GM12878 (cell line): ENCODE measurements around the gene LAMA2. TPM values are rescaled to one million over a fixed set of nuclear protein-coding genes. Genes with fewer than 3 reads are reported as not detected.

Experiments
- ATAC-seq: fragments of 200-7000 bp; cut with Tn5 transposase; 3 replicates; pipeline ENCODE4 v1.9.1; 2020; ENCODE audit warnings: mild to moderate bottlenecking, moderate library complexity
- BruUV-seq: library from RNA; stranded (reverse); fragments of 400-500 nt; replicated peaks from 2 replicates; lab custom pipeline; 2021; lab: Mats Ljungman, UMichigan
- CTCF ChIA-PET: fragments of 300-600 bp; sonication (Branson Sonifier 250); formaldehyde crosslinking; extraction: SDS; loops from one replicate; lab custom pipeline; 2021; ENCODE audit warnings: inconsistent platforms; lab: Yijun Ruan, JAX
- POLR2A ChIA-PET: fragments of 350-600 bp; formaldehyde crosslinking; extraction: SDS; loops from one replicate; lab custom pipeline; 2021; ENCODE audit warnings: inconsistent platforms; lab: Charles Lee
- RAD21 ChIA-PET: fragments of 300-600 bp; sonication (Branson Sonifier 250); formaldehyde crosslinking; loops from one replicate; lab custom pipeline; 2023; ENCODE audit warnings: antibody characterized with exemption; ENCODE audit not compliant: unreplicated experiment; lab: Charles Lee
- SMC1A ChIA-PET: fragments of 300-600 bp; sonication (Branson Sonifier 250); formaldehyde crosslinking; loops from one replicate; lab custom pipeline; 2023; ENCODE audit not compliant: unreplicated experiment, uncharacterized antibody; lab: Charles Lee
- DNase-seq: peaks from one replicate; pipeline ENCODE4 v3.0.0-alpha.2; 2011; ENCODE audit warnings: low read depth, low spot score
- FAIRE-seq: peaks from 3 replicates; lab custom pipeline; 2011; peaks lifted over from hg19 to GRCh38; lab: Jason Lieb, UNC
- H2AFZ ChIP-seq: 2 replicates; pipeline ENCODE4 v1.6.0; 2011; ENCODE audit warnings: low read depth, low read length, control low read depth; ENCODE audit not compliant: control insufficient read depth
- H3K27ac ChIP-seq: 2 replicates; pipeline ENCODE4 v1.5.1; 2011; ENCODE audit warnings: control low read depth; ENCODE audit not compliant: control insufficient read depth, insufficient read depth
- H3K27me3 ChIP-seq, 2 experiments: replicated peaks in 1 of 2; 2 replicates each; pipeline versions ENCODE4 v1.6.0 to v1.6.1; 2011; ENCODE audit warnings: low read length in 1 of 2; ENCODE audit not compliant: control insufficient read depth in 2 of 2, insufficient read depth in 2 of 2
- H3K36me3 ChIP-seq, 2 experiments: 2 replicates each; pipeline ENCODE4 v1.5.1; 2011; ENCODE audit warnings: low read length in 1 of 2; ENCODE audit not compliant: control insufficient read depth in 2 of 2, insufficient read depth in 2 of 2
- H3K4me1 ChIP-seq: 2 replicates; pipeline ENCODE4 v1.6.1; 2011; ENCODE audit warnings: mild to moderate bottlenecking, low read length, moderate library complexity, mixed read lengths; ENCODE audit not compliant: control insufficient read depth, insufficient read depth
- H3K4me2 ChIP-seq: 2 replicates; pipeline ENCODE4 v1.6.0; 2011; ENCODE audit warnings: control low read depth; ENCODE audit not compliant: control insufficient read depth, insufficient read depth
- H3K4me3 ChIP-seq: fragments of 200-600 bp; sonication (generic); 2 replicates; pipeline ENCODE4 v1.5.1; 2016
- H3K79me2 ChIP-seq: 2 replicates; pipeline ENCODE4 v1.6.0; 2011; ENCODE audit warnings: low read length; ENCODE audit not compliant: control insufficient read depth, insufficient read depth
- H3K9ac ChIP-seq: 2 replicates; pipeline ENCODE4 v1.8.0; 2011; ENCODE audit warnings: low read length, control low read depth, mixed read lengths; ENCODE audit not compliant: control insufficient read depth, insufficient read depth
- H3K9me3 ChIP-seq: replicated peaks from 3 replicates; pipeline ENCODE4 v1.5.1; 2011; ENCODE audit warnings: mild to moderate bottlenecking, low read length; ENCODE audit not compliant: control insufficient read depth, insufficient read depth
- H4K20me1 ChIP-seq: 2 replicates; pipeline ENCODE4 v1.6.0; 2011; ENCODE audit not compliant: control insufficient read depth, insufficient read depth
- ATF7 ChIP-seq: fragments of 450-650 bp; IDR thresholded peaks from 2 replicates; pipeline ENCODE4 v1.6.1; 2016; ENCODE audit warnings: low read depth, mild to moderate bottlenecking
- EED ChIP-seq: sonication (generic); IDR thresholded peaks from 2 replicates; pipeline ENCODE4 v1.6.1; 2016; ENCODE audit warnings: antibody characterized with exemption, low read depth
- MTA2 ChIP-seq: fragments of 450-650 bp; IDR thresholded peaks from 2 replicates; pipeline ENCODE4 v1.6.1; 2016; ENCODE audit warnings: low read depth, mild to moderate bottlenecking, moderate library complexity
- NFYA ChIP-seq: IDR thresholded peaks from 2 replicates; pipeline ENCODE4 v1.6.1; 2011; ENCODE audit warnings: low read depth, mild to moderate bottlenecking, low read length, improper control_type of control experiment, borderline replicate concordance
- PML ChIP-seq: IDR thresholded peaks from 2 replicates; pipeline ENCODE4 v1.6.1; 2012; ENCODE audit warnings: low read length, inconsistent platforms
- RAD51 ChIP-seq: fragments of 450-650 bp; IDR thresholded peaks from 2 replicates; pipeline ENCODE4 v1.6.1; 2016; ENCODE audit warnings: moderate library complexity, mild to moderate bottlenecking, inconsistent platforms
- STAT3 ChIP-seq: IDR thresholded peaks from 2 replicates; pipeline ENCODE4 v1.6.1; 2011; ENCODE audit warnings: low read depth, low read length, improper control_type of control experiment
- ZNF24 ChIP-seq: fragments of 450-650 bp; IDR thresholded peaks from 2 replicates; pipeline ENCODE4 v1.6.1; 2017; ENCODE audit warnings: antibody characterized with exemption, mild to moderate bottlenecking
- ZNF274 ChIP-seq: IDR thresholded peaks from one replicate; pipeline ENCODE4 v1.8.0; 2011; ENCODE audit not compliant: insufficient read length, insufficient read depth
- WGBS: methylation state at CpG from one replicate; pipeline ENCODE4 v1.1.6; 2016; ENCODE audit warnings: low lambda C conversion rate; ENCODE audit not compliant: insufficient replicate concordance, insufficient coverage; ENCODE audit errors: missing lambda C conversion rate; 5-methylcytosine and 5-hydroxymethylcytosine counted together
- in situ Hi-C: fragments of 300-500 bp; cut with MboI; formaldehyde crosslinking; loops from 9 replicates; pipeline ENCODE4 v1.14.3; 2018; ENCODE audit warnings: mixed read lengths
- intact Hi-C: fragments of 100-400 bp; cut with micrococcal nuclease; formaldehyde crosslinking; loops from one replicate; pipeline ENCODE4 v1.14.2; 2022; ENCODE audit not compliant: unreplicated experiment
- polyA plus RNA-seq, 11 experiments: library from polyadenylated mRNA; depleted of rRNA in 4 of 11; unstranded in 6 of 11; stranded (reverse) in 5 of 11; fragments of >200 nt; fragmentation: Nextera tagmentation in 4 of 11; fragmentation: Illumina TruSeq in 1 of 11; extraction: Ambion mirVana in 4 of 11; extraction: Trizol in 1 of 11; gene quantifications; 1 replicate in 1 of 11; 2 replicates in 10 of 11; pipeline versions ENCODE4 v1.2.1 to v1.2.3, GENCODE V29; 2011 to 2016; ENCODE audit warnings: inconsistent platforms in 2 of 11, missing spikeins in 2 of 11, low read depth in 1 of 11
- total RNA-seq, 4 experiments: library from RNA; depleted of rRNA in 3 of 4; stranded (reverse); fragments of >200 nt in 3 of 4; fragmentation: Illumina TruSeq in 1 of 4; extraction: Trizol in 1 of 4; gene quantifications; 2 replicates each; pipeline versions ENCODE4 v1.2.1 to v1.2.3, GENCODE V29; 2013 to 2021
- TF ChIP-seq, protein P1 (sequence below): fragments of 450-650 bp; formaldehyde crosslinking; IDR thresholded peaks from 2 replicates; pipeline ENCODE4 v1.4.0; 2022; ENCODE audit warnings: mild to moderate bottlenecking, moderate library complexity
- TF ChIP-seq, protein P2 (sequence below): fragments of 450-650 bp; IDR thresholded peaks from 2 replicates; pipeline ENCODE4 v1.6.1; 2016; ENCODE audit warnings: mild to moderate bottlenecking
- TF ChIP-seq, protein P3 (sequence below): fragments of 450-650 bp; IDR thresholded peaks from 2 replicates; pipeline ENCODE4 v1.6.1; 2017; ENCODE audit warnings: mild to moderate bottlenecking, low read depth, inconsistent platforms; ENCODE audit not compliant: poor library complexity, severe bottlenecking

Gene LAMA2
- total and polyA plus RNA-seq, 10 of the 15 experiments (the other 5 are each of a cell fraction or from before 2014, with no cell fraction given), result 0.04 to 2.0 (median 0.37) TPM; not detected in 1

DNA sequence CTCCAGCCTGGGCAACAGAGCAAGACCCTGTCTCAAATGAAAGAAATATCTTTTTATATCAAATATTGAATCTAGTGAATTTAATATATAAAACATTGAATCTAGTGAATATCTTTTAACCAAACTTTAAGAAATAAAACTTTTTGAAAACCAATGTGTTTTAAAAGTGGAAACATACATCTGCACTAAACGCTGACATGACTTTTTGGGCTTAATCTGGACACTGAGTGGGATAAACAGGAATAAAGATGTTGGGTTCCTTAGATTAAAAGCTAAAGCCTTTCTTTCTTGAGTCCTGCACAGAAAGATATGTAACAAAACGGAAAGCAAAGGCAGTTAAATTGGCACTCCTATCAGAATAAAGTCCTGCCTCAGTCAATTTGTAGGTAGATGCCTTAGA lies 636.8 kb downstream of the LAMA2 start:
- SMC1A ChIA-PET, result no interaction called here
- 36% methylated on average over 2 of the region's 2 CpGs for WGBS
- H4K20me1 ChIP-seq, result no peaks in the 10 kb centered on the region
- H3K36me3 ChIP-seq, result no peaks in the 10 kb centered on the region
- H3K27me3 ChIP-seq, result no peaks in the 10 kb centered on the region
- POLR2A ChIA-PET, result interaction anchor here (0.6 kb wide), 2 partner anchors 20 to 1356 kb away, joined by 3 to 4 read pairs; no protein-coding TSS in a partner anchor
- no peaks in the 10 kb centered on the region for H3K79me2 ChIP-seq
- H3K9me3 ChIP-seq, result no peaks in the 10 kb centered on the region
- no peak for DNase-seq
- no peak overlapping the region for H3K9ac ChIP-seq
- intact Hi-C loops, result no loop called here
- H2AFZ ChIP-seq, result no peak overlapping the region
- no peak overlapping the region for H3K4me3 ChIP-seq
- FAIRE-seq, result no peak
- no TSS peak for BruUV-seq
- H3K4me1 ChIP-seq, result no peaks in the 10 kb centered on the region
- TF ChIP-seq PML, result no peak
- TF ChIP-seq, protein P1, sequence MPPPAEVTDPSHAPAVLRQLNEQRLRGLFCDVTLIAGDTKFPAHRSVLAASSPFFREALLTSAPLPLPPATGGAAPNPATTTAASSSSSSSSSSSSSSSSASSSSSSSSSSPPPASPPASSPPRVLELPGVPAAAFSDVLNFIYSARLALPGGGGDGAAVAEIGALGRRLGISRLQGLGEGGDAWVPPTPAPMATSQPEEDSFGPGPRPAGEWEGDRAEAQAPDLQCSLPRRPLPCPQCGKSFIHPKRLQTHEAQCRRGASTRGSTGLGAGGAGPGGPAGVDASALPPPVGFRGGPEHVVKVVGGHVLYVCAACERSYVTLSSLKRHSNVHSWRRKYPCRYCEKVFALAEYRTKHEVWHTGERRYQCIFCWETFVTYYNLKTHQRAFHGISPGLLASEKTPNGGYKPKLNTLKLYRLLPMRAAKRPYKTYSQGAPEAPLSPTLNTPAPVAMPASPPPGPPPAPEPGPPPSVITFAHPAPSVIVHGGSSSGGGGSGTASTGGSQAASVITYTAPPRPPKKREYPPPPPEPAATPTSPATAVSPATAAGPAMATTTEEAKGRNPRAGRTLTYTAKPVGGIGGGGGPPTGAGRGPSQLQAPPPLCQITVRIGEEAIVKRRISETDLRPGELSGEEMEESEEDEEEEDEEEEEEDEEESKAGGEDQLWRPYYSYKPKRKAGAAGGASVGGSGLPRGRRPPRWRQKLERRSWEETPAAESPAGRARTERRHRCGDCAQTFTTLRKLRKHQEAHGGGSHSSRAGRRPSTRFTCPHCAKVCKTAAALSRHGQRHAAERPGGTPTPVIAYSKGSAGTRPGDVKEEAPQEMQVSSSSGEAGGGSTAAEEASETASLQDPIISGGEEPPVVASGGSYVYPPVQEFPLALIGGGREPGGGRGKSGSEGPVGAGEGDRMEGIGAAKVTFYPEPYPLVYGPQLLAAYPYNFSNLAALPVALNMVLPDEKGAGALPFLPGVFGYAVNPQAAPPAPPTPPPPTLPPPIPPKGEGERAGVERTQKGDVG (CRISPR knock-in tag), result no peak
- TF ChIP-seq NFYA, result no peak
- no peak for TF ChIP-seq EED
- no peak overlapping the region for H3K4me2 ChIP-seq
- RAD21 ChIA-PET, result no interaction called here
- CTCF ChIA-PET, result no interaction called here
- ATAC-seq, result no peak
- in situ Hi-C loops, result no loop called here
- H3K27ac ChIP-seq, result no peak overlapping the region

DNA sequence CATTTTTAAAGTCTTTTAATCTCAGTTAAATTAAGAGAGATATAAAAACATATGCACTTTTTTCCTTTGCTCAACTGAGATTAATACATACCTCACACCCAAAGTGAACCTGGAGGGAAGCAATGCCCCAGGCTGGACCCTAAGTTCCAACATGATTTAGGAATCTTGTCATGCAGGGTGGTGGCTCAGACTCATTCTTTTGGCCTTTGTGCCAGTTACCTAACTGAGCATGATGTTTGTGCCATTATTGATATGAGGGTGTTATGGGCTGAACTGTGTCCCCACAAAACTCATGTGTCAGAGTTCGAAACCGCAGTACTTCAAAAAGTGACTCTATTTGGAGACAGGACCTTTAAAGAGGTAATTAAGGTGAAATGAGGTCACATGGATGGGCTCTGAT lies 639.0 kb downstream of the LAMA2 start:
- in situ Hi-C loops, result no loop called here
- no peaks in the 10 kb centered on the region for H4K20me1 ChIP-seq
- FAIRE-seq (no peak), DNase-seq (no peak), ATAC-seq (no peak)
- no peaks in the 10 kb centered on the region for H3K36me3 ChIP-seq
- no peaks in the 10 kb centered on the region for H3K4me1 ChIP-seq
- H3K9me3 ChIP-seq, result no peaks in the 10 kb centered on the region
- H3K27ac ChIP-seq, result no peak overlapping the region
- H3K4me3 ChIP-seq, result no peak overlapping the region
- no peak overlapping the region for H2AFZ ChIP-seq
- no TSS peak for BruUV-seq
- intact Hi-C loops, result no loop called here
- WGBS, result 3% methylated on average over 2 of the region's 2 CpGs
- no peak overlapping the region for H3K4me2 ChIP-seq
- RAD21 ChIA-PET, result no interaction called here
- H3K27me3 ChIP-seq, result no peaks in the 10 kb centered on the region
- no peak overlapping the region for H3K9ac ChIP-seq
- POLR2A ChIA-PET, result no interaction called here
- CTCF ChIA-PET, result no interaction called here
- SMC1A ChIA-PET, result no interaction called here
- H3K79me2 ChIP-seq, result no peaks in the 10 kb centered on the region
- TF ChIP-seq, protein P2, sequence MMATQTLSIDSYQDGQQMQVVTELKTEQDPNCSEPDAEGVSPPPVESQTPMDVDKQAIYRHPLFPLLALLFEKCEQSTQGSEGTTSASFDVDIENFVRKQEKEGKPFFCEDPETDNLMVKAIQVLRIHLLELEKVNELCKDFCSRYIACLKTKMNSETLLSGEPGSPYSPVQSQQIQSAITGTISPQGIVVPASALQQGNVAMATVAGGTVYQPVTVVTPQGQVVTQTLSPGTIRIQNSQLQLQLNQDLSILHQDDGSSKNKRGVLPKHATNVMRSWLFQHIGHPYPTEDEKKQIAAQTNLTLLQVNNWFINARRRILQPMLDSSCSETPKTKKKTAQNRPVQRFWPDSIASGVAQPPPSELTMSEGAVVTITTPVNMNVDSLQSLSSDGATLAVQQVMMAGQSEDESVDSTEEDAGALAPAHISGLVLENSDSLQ, result no peak
- TF ChIP-seq STAT3 (no peak), RAD51 (no peak), MTA2 (no peak), ZNF24 (no peak), ATF7 (no peak), ZNF274 (no peak)
- TF ChIP-seq, protein P3, sequence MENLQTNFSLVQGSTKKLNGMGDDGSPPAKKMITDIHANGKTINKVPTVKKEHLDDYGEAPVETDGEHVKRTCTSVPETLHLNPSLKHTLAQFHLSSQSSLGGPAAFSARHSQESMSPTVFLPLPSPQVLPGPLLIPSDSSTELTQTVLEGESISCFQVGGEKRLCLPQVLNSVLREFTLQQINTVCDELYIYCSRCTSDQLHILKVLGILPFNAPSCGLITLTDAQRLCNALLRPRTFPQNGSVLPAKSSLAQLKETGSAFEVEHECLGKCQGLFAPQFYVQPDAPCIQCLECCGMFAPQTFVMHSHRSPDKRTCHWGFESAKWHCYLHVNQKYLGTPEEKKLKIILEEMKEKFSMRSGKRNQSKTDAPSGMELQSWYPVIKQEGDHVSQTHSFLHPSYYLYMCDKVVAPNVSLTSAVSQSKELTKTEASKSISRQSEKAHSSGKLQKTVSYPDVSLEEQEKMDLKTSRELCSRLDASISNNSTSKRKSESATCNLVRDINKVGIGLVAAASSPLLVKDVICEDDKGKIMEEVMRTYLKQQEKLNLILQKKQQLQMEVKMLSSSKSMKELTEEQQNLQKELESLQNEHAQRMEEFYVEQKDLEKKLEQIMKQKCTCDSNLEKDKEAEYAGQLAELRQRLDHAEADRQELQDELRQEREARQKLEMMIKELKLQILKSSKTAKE, result no peak
